ENCODE data around the gene SRSF4.
"Not testable (repeated sequence)": the region's sequence is repeated elsewhere in the genome, so short reads cannot be mapped to it uniquely, and the experiment has no call there.

SRSF4 gene

DNA sequence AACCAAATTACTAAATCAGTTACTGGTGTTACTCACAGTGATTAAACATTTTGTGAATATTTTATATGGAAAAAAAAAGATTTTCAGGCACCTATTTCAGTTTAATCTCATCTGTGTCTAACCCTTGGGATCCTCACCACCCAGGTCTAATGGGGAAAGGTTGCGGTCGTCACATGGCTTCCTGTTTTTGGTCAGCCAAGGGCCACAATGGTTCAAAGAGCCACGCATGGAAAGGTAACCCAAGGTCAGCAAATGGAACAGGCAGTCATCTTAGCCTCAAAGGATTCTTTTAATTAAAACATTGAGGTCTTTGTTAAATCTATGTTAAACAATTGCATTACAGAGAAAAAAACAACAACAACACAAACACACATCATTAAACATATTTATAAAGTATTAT, 21.9 kb downstream of the SRSF4 start:
- H3K9ac ChIP-seq (ENCODE audit: low read depth, low read length): no peak overlapping the region
- no peak overlapping the region for H3K27ac ChIP-seq (ENCODE audit: low read length)
- no peaks in the 10 kb centered on the region for H3K9me3 ChIP-seq (ENCODE audit: insufficient read depth, low read depth, low read length)
- peaks cover 30% of the 10 kb centered on the region for H3K4me1 ChIP-seq (ENCODE audit: insufficient read depth, low read length)
- no peak overlapping the region for H3K4me3 ChIP-seq (ENCODE audit: low read length)
- peaks cover 81% of the 10 kb centered on the region for H3K36me3 ChIP-seq (ENCODE audit: insufficient read depth, low read depth, low read length)
- no peaks in the 10 kb centered on the region for H3K27me3 ChIP-seq (ENCODE audit: insufficient read depth, low read length)

DNA sequence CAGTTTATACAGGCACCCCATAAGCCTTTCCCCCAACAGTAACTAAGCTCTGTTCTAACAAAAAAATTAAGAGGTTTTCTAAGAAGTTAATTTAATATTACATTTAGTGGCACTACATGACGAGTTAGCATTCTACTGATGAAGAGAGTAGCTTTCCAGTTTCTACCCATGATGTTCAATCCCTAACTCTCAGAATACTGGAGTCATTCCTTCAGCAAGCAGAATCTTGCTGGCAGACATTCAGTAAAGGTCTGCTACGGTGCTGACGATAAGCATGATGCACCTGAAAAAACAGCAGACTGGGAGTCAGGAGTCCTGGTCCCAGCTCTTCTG, 24.5 kb downstream of the SRSF4 start:
- H3K27me3 ChIP-seq (ENCODE audit: insufficient read depth, low read length): no peaks in the 10 kb centered on the region
- H3K4me3 ChIP-seq (ENCODE audit: low read length): no peak overlapping the region
- peaks cover 8% of the 10 kb centered on the region for H3K4me1 ChIP-seq (ENCODE audit: insufficient read depth, low read length)
- no peak overlapping the region for H3K9ac ChIP-seq (ENCODE audit: low read depth, low read length)
- H3K9me3 ChIP-seq (ENCODE audit: insufficient read depth, low read depth, low read length): no peaks in the 10 kb centered on the region
- no peak overlapping the region for H3K27ac ChIP-seq (ENCODE audit: low read length)
- peaks cover 95% of the 10 kb centered on the region for H3K36me3 ChIP-seq (ENCODE audit: insufficient read depth, low read depth, low read length)

DNA sequence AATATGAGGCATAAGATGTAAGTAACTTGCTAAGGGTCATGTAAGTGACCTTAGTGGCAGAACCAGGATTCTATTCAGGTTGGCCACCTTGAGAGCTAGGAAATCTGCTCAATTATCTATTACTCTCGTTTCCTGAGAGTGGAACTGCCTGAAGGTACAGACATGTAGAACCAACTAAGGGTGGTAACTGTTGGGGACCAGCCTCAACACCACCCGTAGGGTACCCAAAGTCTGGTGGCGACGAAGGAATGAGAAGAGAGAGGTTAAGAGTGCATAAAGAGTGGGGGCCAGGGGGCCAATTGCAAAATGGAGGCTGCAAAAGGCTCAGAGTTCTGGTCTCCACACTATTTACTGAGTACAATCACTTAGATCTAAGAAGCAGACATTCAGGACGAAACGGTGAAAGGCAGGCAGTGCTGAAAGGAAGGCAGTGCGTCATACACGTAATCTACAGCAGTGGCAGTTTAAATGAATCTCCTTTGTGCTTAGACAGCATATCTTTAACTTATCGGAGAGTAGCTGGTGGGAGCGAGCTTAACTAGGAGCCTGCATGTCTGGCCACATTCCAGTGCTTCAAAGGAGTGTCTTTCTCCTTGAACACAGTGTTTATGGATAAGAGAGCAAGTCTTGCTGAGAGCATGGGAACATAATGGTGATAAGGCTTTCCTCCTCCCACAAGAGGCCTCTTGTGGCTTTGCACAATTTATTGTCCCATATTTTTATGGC, 25.0 kb downstream of the SRSF4 start:
- Histone ChIP-seq H3K36me3 (ENCODE audit: insufficient read depth, low read depth, low read length) (peaks cover 95% of the 10 kb centered on the region), H3K27ac (ENCODE audit: low read length) (no peak overlapping the region), H3K9me3 (ENCODE audit: insufficient read depth, low read depth, low read length) (no peaks in the 10 kb centered on the region), H3K9ac (ENCODE audit: low read depth, low read length) (no peak overlapping the region), H3K4me1 (ENCODE audit: insufficient read depth, low read length) (peaks cover 3% of the 10 kb centered on the region; the same call in 1 of the 2 replicates), H3K4me3 (ENCODE audit: low read length) (no peak overlapping the region), H3K27me3 (ENCODE audit: insufficient read depth, low read length) (no peaks in the 10 kb centered on the region)

DNA sequence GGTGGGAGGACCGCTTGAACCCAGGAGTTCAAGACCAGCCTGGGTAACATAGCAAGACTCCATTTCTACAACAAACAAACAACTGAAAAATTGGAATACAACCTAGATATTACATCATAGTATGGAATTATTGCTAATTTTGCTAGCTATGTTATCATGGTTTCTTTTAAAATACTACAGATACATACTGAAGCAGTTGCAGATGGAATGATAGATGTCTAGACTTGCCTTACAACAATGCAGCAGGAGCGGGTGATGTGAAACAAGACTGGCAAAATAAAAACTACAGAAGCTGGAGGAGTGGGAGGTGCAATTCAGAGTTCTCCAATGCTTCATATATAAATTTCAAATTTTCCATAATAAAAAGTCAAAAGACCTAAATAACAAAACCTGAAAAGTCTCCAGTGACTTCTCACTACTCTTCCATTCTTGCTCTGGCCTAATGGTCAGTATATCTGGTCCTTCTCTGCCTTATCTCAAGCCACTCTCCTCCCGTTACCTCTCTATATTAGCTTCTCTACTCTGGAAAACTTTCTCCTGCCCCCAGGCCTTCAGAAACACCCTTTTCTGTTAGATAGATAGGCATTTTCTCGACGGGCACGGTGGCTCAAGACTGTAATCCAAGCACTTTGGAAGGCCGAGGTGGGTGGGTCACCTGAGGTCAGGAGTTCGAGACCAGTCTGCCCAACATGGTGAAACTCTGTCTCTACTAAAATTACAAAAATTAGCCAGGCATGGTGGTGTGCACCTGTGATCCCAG, 29.5 kb downstream of the SRSF4 start:
- Histone ChIP-seq H3K9me3 (ENCODE audit: insufficient read depth, low read depth, low read length) (no peaks in the 10 kb centered on the region), H3K36me3 (ENCODE audit: insufficient read depth, low read depth, low read length) (peaks cover 97% of the 10 kb centered on the region), H3K4me1 (ENCODE audit: insufficient read depth, low read length) (no peaks in the 10 kb centered on the region), H3K27ac (ENCODE audit: low read length) (no peak overlapping the region), H3K27me3 (ENCODE audit: insufficient read depth, low read length) (no peaks in the 10 kb centered on the region), H3K9ac (ENCODE audit: low read depth, low read length) (no peak overlapping the region), H3K4me3 (ENCODE audit: low read length) (no peak overlapping the region)

DNA sequence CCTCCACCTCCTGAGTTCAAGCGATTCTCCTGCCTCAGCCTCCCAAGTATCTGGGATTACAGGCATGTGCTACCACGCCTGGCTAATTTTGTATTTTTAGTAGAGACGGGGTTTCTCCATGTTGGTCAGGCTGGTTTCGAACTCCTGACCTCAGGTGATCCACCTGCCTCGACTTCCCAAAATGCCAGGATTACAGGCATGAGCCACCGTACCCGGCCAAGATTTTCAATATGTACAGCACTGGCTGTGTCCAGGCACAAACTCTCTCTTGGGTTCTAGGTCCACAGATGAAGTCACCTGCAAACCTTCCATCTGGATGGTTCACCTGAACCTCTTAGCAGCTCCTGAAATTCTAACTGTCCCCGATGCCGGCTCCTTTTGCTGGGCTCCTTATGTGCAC, 31.4 kb downstream of the SRSF4 start:
- not testable (repeated sequence) for H3K4me1 ChIP-seq (ENCODE audit: insufficient read depth, low read length); H3K9ac ChIP-seq (ENCODE audit: low read depth, low read length); H3K9me3 ChIP-seq (ENCODE audit: insufficient read depth, low read depth, low read length); H3K27me3 ChIP-seq (ENCODE audit: insufficient read depth, low read length); H3K27ac ChIP-seq (ENCODE audit: low read length); H3K4me3 ChIP-seq (ENCODE audit: low read length)
- peaks cover 99% of the 10 kb centered on the region for H3K36me3 ChIP-seq (ENCODE audit: insufficient read depth, low read depth, low read length)

DNA sequence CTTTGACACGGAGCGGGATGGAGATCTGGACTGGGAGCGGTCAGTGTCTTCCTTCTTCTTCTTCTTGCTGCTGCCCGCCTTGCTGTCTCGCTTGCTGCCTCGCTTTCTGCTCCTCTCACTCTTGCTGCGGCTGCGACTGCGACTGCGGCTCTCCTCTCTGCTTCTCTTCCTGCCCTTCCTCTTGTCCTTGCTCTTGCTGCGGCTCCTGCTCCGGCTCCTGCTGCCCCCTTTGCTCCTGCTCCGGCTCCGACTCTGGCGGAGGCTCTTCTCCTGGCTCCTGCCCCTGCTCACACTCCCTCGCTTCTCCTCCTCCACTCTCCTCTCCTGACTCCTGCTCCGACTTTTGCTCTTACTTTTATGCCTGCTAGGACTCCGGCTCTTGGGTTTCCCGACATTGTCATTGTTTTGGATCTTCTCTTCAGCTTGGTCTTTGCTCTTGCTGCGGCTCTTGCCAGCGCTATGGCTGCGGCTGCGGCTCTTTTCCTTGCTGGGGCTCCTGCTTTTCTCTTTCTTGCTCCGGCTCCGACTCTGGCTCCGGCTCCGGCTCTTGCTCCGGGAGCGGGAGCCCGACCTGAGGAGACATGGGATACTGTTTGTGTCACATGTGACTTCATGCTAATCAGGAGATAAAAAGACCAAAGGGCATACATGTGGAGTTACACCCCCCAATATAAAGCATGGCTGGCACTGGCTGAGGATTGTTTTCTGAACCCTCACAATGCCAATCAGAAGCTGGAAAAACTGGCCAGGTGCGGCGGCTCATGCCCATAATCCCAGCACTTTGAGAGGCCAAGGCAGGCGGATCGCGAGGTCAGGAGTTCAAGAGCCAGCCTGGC, 32.8 kb downstream of the SRSF4 start:
- peaks cover 88% of the 10 kb centered on the region for H3K36me3 ChIP-seq (ENCODE audit: insufficient read depth, low read depth, low read length)
- no peak overlapping the region for H3K9ac ChIP-seq (ENCODE audit: low read depth, low read length)
- no peak overlapping the region for H3K27ac ChIP-seq (ENCODE audit: low read length)
- H3K4me1 ChIP-seq (ENCODE audit: insufficient read depth, low read length): no peaks in the 10 kb centered on the region
- no peaks in the 10 kb centered on the region for H3K9me3 ChIP-seq (ENCODE audit: insufficient read depth, low read depth, low read length)
- no peak overlapping the region for H3K4me3 ChIP-seq (ENCODE audit: low read length)
- no peaks in the 10 kb centered on the region for H3K27me3 ChIP-seq (ENCODE audit: insufficient read depth, low read length)

DNA sequence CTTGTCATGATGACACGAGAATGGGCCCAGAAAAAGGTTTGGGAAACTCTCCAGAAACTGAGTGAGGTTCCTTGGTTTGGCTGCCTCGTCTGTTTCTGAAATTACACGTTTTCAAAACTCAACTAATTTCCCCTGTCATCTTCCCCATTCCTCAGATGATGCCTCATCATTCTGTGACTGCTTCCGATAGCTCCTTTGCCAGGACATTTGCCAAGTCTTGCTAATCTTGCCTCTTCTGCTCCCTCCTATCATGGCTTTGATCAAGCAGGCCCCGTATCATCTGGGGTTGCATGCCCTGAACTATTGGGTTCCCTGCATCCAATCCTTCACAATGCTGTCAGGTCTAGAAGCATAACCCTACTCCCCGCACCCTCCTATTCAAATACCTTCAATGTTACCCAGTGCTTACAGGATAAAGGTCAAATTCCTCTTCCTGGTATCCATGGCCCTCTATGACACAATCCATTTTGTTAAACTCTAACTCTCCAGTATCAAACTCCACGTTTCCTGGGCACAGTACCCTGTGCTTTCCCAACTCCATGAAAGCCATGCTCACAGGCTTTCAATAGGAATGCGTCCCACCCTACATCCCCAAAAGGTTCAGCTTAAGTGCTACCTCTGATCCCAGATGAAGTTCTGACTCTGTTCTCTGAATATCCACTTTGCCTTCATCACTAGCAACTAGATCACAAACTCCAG, 35.8 kb downstream of the SRSF4 start:
- Histone ChIP-seq H3K27ac (ENCODE audit: low read length) (no peak overlapping the region), H3K36me3 (ENCODE audit: insufficient read depth, low read depth, low read length) (peaks cover 60% of the 10 kb centered on the region), H3K9me3 (ENCODE audit: insufficient read depth, low read depth, low read length) (no peaks in the 10 kb centered on the region), H3K27me3 (ENCODE audit: insufficient read depth, low read length) (no peaks in the 10 kb centered on the region), H3K4me1 (ENCODE audit: insufficient read depth, low read length) (no peaks in the 10 kb centered on the region), H3K9ac (ENCODE audit: low read depth, low read length) (no peak overlapping the region), H3K4me3 (ENCODE audit: low read length) (no peak overlapping the region)

DNA sequence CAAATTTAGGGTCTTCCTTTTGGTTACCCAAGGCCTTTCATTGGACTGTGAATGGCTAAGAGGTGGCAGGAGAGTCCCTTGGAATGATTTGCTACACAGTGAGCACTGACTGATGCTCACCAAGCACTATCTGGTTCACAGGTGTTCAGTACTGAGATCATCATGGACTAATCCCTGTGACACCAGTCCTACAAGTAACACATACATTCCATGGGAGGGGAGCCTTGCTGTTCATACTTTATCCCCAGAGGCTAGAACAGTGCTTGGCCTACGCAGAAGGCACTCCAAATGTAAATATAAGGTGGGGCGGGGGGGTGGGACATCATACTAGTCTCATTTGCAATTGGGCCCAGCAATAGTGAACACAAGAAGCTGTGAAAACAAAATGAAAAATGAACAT, 37.5 kb downstream of the SRSF4 start:
- Histone ChIP-seq H3K4me1 (ENCODE audit: insufficient read depth, low read length) (no peaks in the 10 kb centered on the region), H3K9ac (ENCODE audit: low read depth, low read length) (no peak overlapping the region), H3K36me3 (ENCODE audit: insufficient read depth, low read depth, low read length) (peaks cover 44% of the 10 kb centered on the region), H3K9me3 (ENCODE audit: insufficient read depth, low read depth, low read length) (no peaks in the 10 kb centered on the region), H3K4me3 (ENCODE audit: low read length) (no peak overlapping the region), H3K27me3 (ENCODE audit: insufficient read depth, low read length) (no peaks in the 10 kb centered on the region), H3K27ac (ENCODE audit: low read length) (no peak overlapping the region)

DNA sequence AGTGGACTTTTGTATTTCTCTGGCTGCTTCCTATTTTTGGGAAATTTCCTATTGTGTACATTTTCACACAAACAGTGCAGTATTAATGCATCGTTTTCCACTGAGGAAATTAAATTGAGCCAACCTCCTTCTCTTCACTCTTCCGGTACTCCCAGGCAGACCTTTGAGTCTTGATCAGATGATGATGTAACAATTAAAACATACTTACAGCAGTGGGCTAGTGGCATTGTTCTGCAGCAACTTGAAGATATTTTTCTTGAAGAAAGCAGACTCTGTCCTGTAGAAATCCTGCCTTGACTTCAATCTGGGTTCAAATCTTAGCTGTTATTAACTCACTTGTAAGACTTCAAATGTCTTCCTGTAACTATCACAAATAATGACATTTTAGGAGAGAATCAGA, 39.0 kb downstream of the SRSF4 start:
- H3K9ac ChIP-seq (ENCODE audit: low read depth, low read length): no peak overlapping the region
- peaks cover 29% of the 10 kb centered on the region for H3K36me3 ChIP-seq (ENCODE audit: insufficient read depth, low read depth, low read length)
- no peaks in the 10 kb centered on the region for H3K27me3 ChIP-seq (ENCODE audit: insufficient read depth, low read length)
- no peaks in the 10 kb centered on the region for H3K9me3 ChIP-seq (ENCODE audit: insufficient read depth, low read depth, low read length)
- no peaks in the 10 kb centered on the region for H3K4me1 ChIP-seq (ENCODE audit: insufficient read depth, low read length)
- H3K27ac ChIP-seq (ENCODE audit: low read length): no peak overlapping the region
- no peak overlapping the region for H3K4me3 ChIP-seq (ENCODE audit: low read length)

DNA sequence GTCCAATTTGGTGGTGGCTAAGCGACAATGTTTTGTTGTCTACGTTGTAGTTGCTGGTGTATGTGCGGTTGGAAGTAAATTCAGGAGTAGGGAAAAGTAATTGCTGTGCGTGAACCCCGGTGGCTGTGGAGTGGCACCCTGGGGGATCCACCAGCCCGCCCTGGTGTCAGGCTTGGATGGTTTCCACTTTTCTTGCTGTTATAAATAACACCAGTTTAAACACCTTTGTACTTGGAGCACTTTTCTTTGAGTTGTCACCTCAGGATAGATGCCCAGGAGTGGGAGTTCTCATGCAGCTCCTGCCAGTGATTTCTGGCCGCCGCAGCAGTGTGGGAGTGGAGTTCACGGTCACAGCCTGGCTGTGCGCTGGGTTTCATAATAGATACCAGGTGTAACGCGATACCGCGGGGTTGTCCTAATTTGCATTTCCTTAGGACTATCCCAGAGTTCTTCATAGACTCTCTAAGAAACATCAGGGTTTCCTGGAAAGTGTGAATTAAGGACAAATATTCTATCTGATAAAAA, 45.2 kb downstream of the SRSF4 start:
- Histone ChIP-seq H3K9ac (ENCODE audit: low read depth, low read length) (no peak overlapping the region), H3K27ac (ENCODE audit: low read length) (no peak overlapping the region), H3K4me3 (ENCODE audit: low read length) (no peak overlapping the region), H3K4me1 (ENCODE audit: insufficient read depth, low read length) (no peaks in the 10 kb centered on the region), H3K27me3 (ENCODE audit: insufficient read depth, low read length) (no peaks in the 10 kb centered on the region), H3K9me3 (ENCODE audit: insufficient read depth, low read depth, low read length) (no peaks in the 10 kb centered on the region), H3K36me3 (ENCODE audit: insufficient read depth, low read depth, low read length) (no peaks in the 10 kb centered on the region)

DNA sequence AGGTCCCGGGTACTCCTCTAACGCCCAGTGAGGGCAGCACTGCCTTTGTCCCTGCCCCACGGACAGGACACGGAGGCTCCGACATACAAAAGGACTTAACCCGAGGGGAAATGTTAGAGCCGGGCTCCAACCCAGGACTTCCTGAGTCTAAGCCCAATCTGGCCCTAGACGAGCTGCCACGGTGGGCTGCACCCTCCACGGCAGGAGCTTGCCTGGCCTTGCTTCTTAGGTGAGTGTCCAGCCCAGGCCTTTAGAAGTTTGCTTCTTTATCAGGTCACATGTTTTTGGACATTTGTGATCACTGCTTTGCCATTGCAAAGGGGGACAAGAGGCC, 47.0 kb downstream of the SRSF4 start:
- Histone ChIP-seq H3K9me3 (ENCODE audit: insufficient read depth, low read depth, low read length) (no peaks in the 10 kb centered on the region), H3K4me1 (ENCODE audit: insufficient read depth, low read length) (no peaks in the 10 kb centered on the region), H3K9ac (ENCODE audit: low read depth, low read length) (no peak overlapping the region), H3K36me3 (ENCODE audit: insufficient read depth, low read depth, low read length) (no peaks in the 10 kb centered on the region), H3K27me3 (ENCODE audit: insufficient read depth, low read length) (no peaks in the 10 kb centered on the region), H3K4me3 (ENCODE audit: low read length) (no peak overlapping the region), H3K27ac (ENCODE audit: low read length) (no peak overlapping the region)

Measured in iPS-20b (cell line).